Stimulated activated naive CD8-positive, alpha-beta T cell treated with anti-CD3 and anti-CD28 coated beads, Interleukin-15, Interleukin-2, amounts not matched to agents 100 ng/mL and 50 ng/mL, for 24 hours (primary cell): Measurements from ENCODE around the gene BHLHE23.

Source experiments
- H3K27ac Mint-ChIP-seq: one replicate; pipeline ENCODE4 v1.8.0; 2021; ENCODE audit warnings: mild to moderate bottlenecking, mixed read lengths
- H3K27me3 Mint-ChIP-seq: one replicate; pipeline ENCODE4 v1.8.0; 2021; ENCODE audit warnings: mixed read lengths
- H3K36me3 Mint-ChIP-seq: one replicate; pipeline ENCODE4 v1.8.0; 2021; ENCODE audit warnings: low read depth, mixed read lengths
- H3K4me1 Mint-ChIP-seq: one replicate; pipeline ENCODE4 v1.8.0; 2021; ENCODE audit warnings: low read depth, mixed read lengths
- H3K4me3 Mint-ChIP-seq: one replicate; pipeline ENCODE4 v1.8.0; 2021; ENCODE audit warnings: mild to moderate bottlenecking, mixed read lengths
- H3K9me3 Mint-ChIP-seq: one replicate; pipeline ENCODE4 v1.8.0; 2021; ENCODE audit warnings: mixed read lengths

BHLHE23 gene

GRCh38 chr20:62971950-62972844, 34.6 kb downstream of the BHLHE23 start:
- Mint-ChIP-seq H3K36me3 (no peaks in the 10 kb centered on the region), H3K27ac (peak overlapping the region; percentile 32), H3K4me3 (peak overlapping the region; percentile 53), H3K9me3 (no peaks in the 10 kb centered on the region), H3K4me1 (peaks cover 18% of the 10 kb centered on the region), H3K27me3 (peaks cover 37% of the 10 kb centered on the region)

GRCh38 chr20:62971211-62971949, 35.4 kb downstream of the BHLHE23 start:
- no peak overlapping the region for H3K4me3 Mint-ChIP-seq
- no peaks in the 10 kb centered on the region for H3K36me3 Mint-ChIP-seq
- H3K27ac Mint-ChIP-seq = peak overlapping the region; percentile 32
- H3K4me1 Mint-ChIP-seq = peaks cover 13% of the 10 kb centered on the region
- H3K9me3 Mint-ChIP-seq = no peaks in the 10 kb centered on the region
- H3K27me3 Mint-ChIP-seq = peaks cover 32% of the 10 kb centered on the region

- no peaks in the 10 kb centered on the region for H3K9me3 Mint-ChIP-seq
- H3K4me3 Mint-ChIP-seq = no peak overlapping the region
- H3K36me3 Mint-ChIP-seq = peaks cover 3% of the 10 kb centered on the region
- H3K27me3 Mint-ChIP-seq = peaks cover 29% of the 10 kb centered on the region
- H3K27ac Mint-ChIP-seq = no peak overlapping the region
- peaks cover 12% of the 10 kb centered on the region for H3K4me1 Mint-ChIP-seq
Measured at GRCh38 chr20:62970307-62971210, 36.2 kb downstream of the BHLHE23 start.

- Mint-ChIP-seq H3K36me3 (peaks cover 3% of the 10 kb centered on the region), H3K27ac (no peak overlapping the region), H3K9me3 (no peaks in the 10 kb centered on the region), H3K27me3 (peaks cover 28% of the 10 kb centered on the region), H3K4me1 (peaks cover 12% of the 10 kb centered on the region), H3K4me3 (no peak overlapping the region)
Measured at GRCh38 chr20:62969939-62970306, 36.8 kb downstream of the BHLHE23 start.

- no peak overlapping the region for H3K4me3 Mint-ChIP-seq
- H3K27ac Mint-ChIP-seq = no peak overlapping the region
- H3K4me1 Mint-ChIP-seq = peaks cover 12% of the 10 kb centered on the region
- H3K9me3 Mint-ChIP-seq = no peaks in the 10 kb centered on the region
- peaks cover 21% of the 10 kb centered on the region for H3K27me3 Mint-ChIP-seq
- peaks cover 3% of the 10 kb centered on the region for H3K36me3 Mint-ChIP-seq
Measured at GRCh38 chr20:62969179-62969760, 37.5 kb downstream of the BHLHE23 start.

GRCh38 chr20:62968378-62969178, 38.2 kb downstream of the BHLHE23 start:
- no peak overlapping the region for H3K4me3 Mint-ChIP-seq
- no peak overlapping the region for H3K27ac Mint-ChIP-seq
- peaks cover 3% of the 10 kb centered on the region for H3K36me3 Mint-ChIP-seq
- peaks cover 16% of the 10 kb centered on the region for H3K27me3 Mint-ChIP-seq
- H3K4me1 Mint-ChIP-seq = peaks cover 12% of the 10 kb centered on the region
- H3K9me3 Mint-ChIP-seq = no peaks in the 10 kb centered on the region

- Mint-ChIP-seq H3K27me3 (peaks cover 14% of the 10 kb centered on the region), H3K36me3 (peaks cover 3% of the 10 kb centered on the region), H3K27ac (no peak overlapping the region), H3K9me3 (no peaks in the 10 kb centered on the region), H3K4me3 (no peak overlapping the region), H3K4me1 (peaks cover 12% of the 10 kb centered on the region)
Measured at GRCh38 chr20:62967628-62968351, 39.0 kb downstream of the BHLHE23 start.

- Mint-ChIP-seq H3K4me3 (no peak overlapping the region), H3K27me3 (peaks cover 10% of the 10 kb centered on the region), H3K27ac (no peak overlapping the region), H3K4me1 (peaks cover 7% of the 10 kb centered on the region), H3K9me3 (no peaks in the 10 kb centered on the region), H3K36me3 (peaks cover 3% of the 10 kb centered on the region)
Measured at GRCh38 chr20:62967149-62967501, 39.6 kb downstream of the BHLHE23 start.

- H3K27ac Mint-ChIP-seq = no peak overlapping the region
- H3K9me3 Mint-ChIP-seq = no peaks in the 10 kb centered on the region
- H3K27me3 Mint-ChIP-seq = peaks cover 3% of the 10 kb centered on the region
- H3K4me3 Mint-ChIP-seq = no peak overlapping the region
- H3K36me3 Mint-ChIP-seq = peaks cover 3% of the 10 kb centered on the region
- peaks cover under 1% of the 10 kb centered on the region for H3K4me1 Mint-ChIP-seq
Measured at GRCh38 chr20:62966212-62967148, 40.3 kb downstream of the BHLHE23 start.

GRCh38 chr20:62965363-62965771, 41.4 kb downstream of the BHLHE23 start:
- Mint-ChIP-seq H3K36me3 (peaks cover 3% of the 10 kb centered on the region), H3K9me3 (no peaks in the 10 kb centered on the region), H3K27ac (no peak overlapping the region), H3K4me1 (no peaks in the 10 kb centered on the region), H3K27me3 (no peaks in the 10 kb centered on the region), H3K4me3 (no peak overlapping the region)

GRCh38 chr20:62964700-62965099, 42.1 kb downstream of the BHLHE23 start:
- no peak overlapping the region for H3K27ac Mint-ChIP-seq
- peaks cover 4% of the 10 kb centered on the region for H3K4me1 Mint-ChIP-seq
- H3K27me3 Mint-ChIP-seq = no peaks in the 10 kb centered on the region
- H3K9me3 Mint-ChIP-seq = no peaks in the 10 kb centered on the region
- H3K4me3 Mint-ChIP-seq = no peak overlapping the region
- H3K36me3 Mint-ChIP-seq = peaks cover 7% of the 10 kb centered on the region

- peaks cover 11% of the 10 kb centered on the region for H3K4me1 Mint-ChIP-seq
- no peak overlapping the region for H3K4me3 Mint-ChIP-seq
- H3K36me3 Mint-ChIP-seq = peaks cover 7% of the 10 kb centered on the region
- H3K27ac Mint-ChIP-seq = no peak overlapping the region
- H3K9me3 Mint-ChIP-seq = no peaks in the 10 kb centered on the region
- no peaks in the 10 kb centered on the region for H3K27me3 Mint-ChIP-seq
Measured at GRCh38 chr20:62963614-62964397, 43.0 kb downstream of the BHLHE23 start.
